ENCODE data around the gene KIF21A. TPM values are rescaled to one million over a fixed set of nuclear protein-coding genes. Genes with fewer than 3 reads are reported as not detected.

Gene KIF21A
- total and polyA plus RNA-seq, 5 donors from 2014 or later, result 1.7 to 10.7 (median 2.1) TPM

GRCh38 chr12:39355841-39356240 lies 87.1 kb downstream of the KIF21A start:
- no peak for DNase-seq
- H3K27me3 Mint-ChIP-seq, result no peaks in the 10 kb centered on the region
- no peak overlapping the region for H3K4me3 Mint-ChIP-seq
- no peak for ATAC-seq (ENCODE audit: low read depth in 2 of 2)
- Histone ChIP-seq H3K27me3 (ENCODE audit: control insufficient read depth, insufficient read depth, low read length) (no peaks in the 10 kb centered on the region), H3K27ac (ENCODE audit: insufficient read depth, low read length, poor library complexity, severe bottlenecking) (no peak overlapping the region), H3K4me3 (ENCODE audit: low read depth, low read length) (no peak overlapping the region), H3K36me3 (ENCODE audit: control insufficient read depth, insufficient read depth, low read length) (peaks cover 2% of the 10 kb centered on the region), H3K4me1 (ENCODE audit: control insufficient read depth, insufficient read depth, low read length, poor library complexity, severe bottlenecking) (no peaks in the 10 kb centered on the region), H3K9me3 (ENCODE audit: control insufficient read depth in 2 of 2, low read length in 2 of 2) (no peaks in the 10 kb centered on the region)
- no peaks in the 10 kb centered on the region for H3K9me3 Mint-ChIP-seq
- H3K4me1 Mint-ChIP-seq, result no peaks in the 10 kb centered on the region
- no peak overlapping the region for H3K27ac Mint-ChIP-seq
- peaks cover 28% of the 10 kb centered on the region for H3K36me3 Mint-ChIP-seq

- Mint-ChIP-seq H3K36me3 (peaks cover 28% of the 10 kb centered on the region), H3K27me3 (no peaks in the 10 kb centered on the region), H3K27ac (no peak overlapping the region), H3K4me3 (no peak overlapping the region), H3K9me3 (no peaks in the 10 kb centered on the region), H3K4me1 (no peaks in the 10 kb centered on the region)
- Histone ChIP-seq H3K27ac (ENCODE audit: insufficient read depth, low read length, poor library complexity, severe bottlenecking) (no peak overlapping the region), H3K27me3 (ENCODE audit: control insufficient read depth, insufficient read depth, low read length) (no peaks in the 10 kb centered on the region), H3K36me3 (ENCODE audit: control insufficient read depth, insufficient read depth, low read length) (peaks cover 2% of the 10 kb centered on the region), H3K9me3 (ENCODE audit: control insufficient read depth in 2 of 2, low read length in 2 of 2) (no peaks in the 10 kb centered on the region), H3K4me3 (ENCODE audit: low read depth, low read length) (no peak overlapping the region), H3K4me1 (ENCODE audit: control insufficient read depth, insufficient read depth, low read length, poor library complexity, severe bottlenecking) (no peaks in the 10 kb centered on the region)
- DNase-seq (no peak), ATAC-seq (ENCODE audit: low read depth in 2 of 2) (no peak)
These were observed 88.0 kb downstream of the KIF21A start for GRCh38 chr12:39354955-39355354.

GRCh38 chr12:39352471-39353017 lies 90.4 kb downstream of the KIF21A start:
- peaks cover 0 to 5% (median 0%) of the 10 kb centered on the region in 7 donors for H3K9me3 Mint-ChIP-seq
- peaks cover 24% of the 10 kb centered on the region for H3K36me3 Mint-ChIP-seq
- Histone ChIP-seq H3K9me3 (ENCODE audit: control insufficient read depth in 2 of 2, low read length in 2 of 2) (no peaks in the 10 kb centered on the region), H3K27me3 (ENCODE audit: control insufficient read depth, insufficient read depth, low read length) (no peaks in the 10 kb centered on the region), H3K36me3 (ENCODE audit: control insufficient read depth, insufficient read depth, low read length) (peaks cover 2% of the 10 kb centered on the region), H3K4me3 (ENCODE audit: low read depth, low read length) (no peak overlapping the region), H3K27ac (ENCODE audit: insufficient read depth, low read length, poor library complexity, severe bottlenecking) (no peak overlapping the region), H3K4me1 (ENCODE audit: control insufficient read depth, insufficient read depth, low read length, poor library complexity, severe bottlenecking) (no peaks in the 10 kb centered on the region)
- no peak for ATAC-seq (ENCODE audit: low read depth in 2 of 2)
- DNase-seq, result no peak
- no peaks in the 10 kb centered on the region for H3K27me3 Mint-ChIP-seq
- no peak overlapping the region for H3K27ac Mint-ChIP-seq
- H3K4me3 Mint-ChIP-seq, result no peak overlapping the region
- no peaks in the 10 kb centered on the region for H3K4me1 Mint-ChIP-seq

GRCh38 chr12:39351153-39351552 lies 91.8 kb downstream of the KIF21A start:
- no peaks in the 10 kb centered on the region for H3K27me3 Mint-ChIP-seq
- H3K9me3 Mint-ChIP-seq, result peaks cover 0 to 5% (median 0%) of the 10 kb centered on the region in 7 donors
- no peaks in the 10 kb centered on the region for H3K9me3 ChIP-seq (ENCODE audit: control insufficient read depth in 2 of 2, low read length in 2 of 2)
- no peaks in the 10 kb centered on the region for H3K4me1 ChIP-seq (ENCODE audit: control insufficient read depth, insufficient read depth, low read length, poor library complexity, severe bottlenecking)
- no peak overlapping the region for H3K27ac ChIP-seq (ENCODE audit: insufficient read depth, low read length, poor library complexity, severe bottlenecking)
- H3K4me3 ChIP-seq (ENCODE audit: low read depth, low read length), result no peak overlapping the region
- H3K27me3 ChIP-seq (ENCODE audit: control insufficient read depth, insufficient read depth, low read length), result no peaks in the 10 kb centered on the region
- no peak for ATAC-seq (ENCODE audit: low read depth in 2 of 2)
- H3K36me3 Mint-ChIP-seq, result peaks cover 19% of the 10 kb centered on the region
- no peak overlapping the region for H3K4me3 Mint-ChIP-seq
- no peaks in the 10 kb centered on the region for H3K4me1 Mint-ChIP-seq
- no peak for DNase-seq
- peaks cover under 1% of the 10 kb centered on the region for H3K36me3 ChIP-seq (ENCODE audit: control insufficient read depth, insufficient read depth, low read length)
- no peak overlapping the region for H3K27ac Mint-ChIP-seq

- no peaks in the 10 kb centered on the region for H3K36me3 ChIP-seq (ENCODE audit: control insufficient read depth, insufficient read depth, low read length)
- no peak overlapping the region for H3K27ac ChIP-seq (ENCODE audit: insufficient read depth, low read length, poor library complexity, severe bottlenecking)
- H3K9me3 Mint-ChIP-seq, result peaks cover 0 to 5% (median 0%) of the 10 kb centered on the region in 7 donors
- no peak overlapping the region for H3K4me3 Mint-ChIP-seq
- H3K36me3 Mint-ChIP-seq, result peaks cover 7% of the 10 kb centered on the region
- H3K4me1 Mint-ChIP-seq, result no peaks in the 10 kb centered on the region
- no peaks in the 10 kb centered on the region for H3K27me3 Mint-ChIP-seq
- no peak overlapping the region for H3K4me3 ChIP-seq (ENCODE audit: low read depth, low read length)
- no peak for ATAC-seq (ENCODE audit: low read depth in 2 of 2)
- no peak overlapping the region for H3K27ac Mint-ChIP-seq
- H3K27me3 ChIP-seq (ENCODE audit: control insufficient read depth, insufficient read depth, low read length), result no peaks in the 10 kb centered on the region
- DNase-seq, result no peak
- H3K9me3 ChIP-seq (ENCODE audit: control insufficient read depth in 2 of 2, low read length in 2 of 2), result no peaks in the 10 kb centered on the region
- H3K4me1 ChIP-seq (ENCODE audit: control insufficient read depth, insufficient read depth, low read length, poor library complexity, severe bottlenecking), result no peaks in the 10 kb centered on the region
These were observed 93.8 kb downstream of the KIF21A start for GRCh38 chr12:39348941-39349626.

GRCh38 chr12:39348523-39348922 lies 94.4 kb downstream of the KIF21A start:
- no peaks in the 10 kb centered on the region for H3K9me3 ChIP-seq (ENCODE audit: control insufficient read depth in 2 of 2, low read length in 2 of 2)
- no peak overlapping the region for H3K4me3 ChIP-seq (ENCODE audit: low read depth, low read length)
- Mint-ChIP-seq H3K27me3 (no peaks in the 10 kb centered on the region), H3K27ac (no peak overlapping the region), H3K36me3 (peaks cover 7% of the 10 kb centered on the region), H3K4me1 (no peaks in the 10 kb centered on the region), H3K9me3 (peaks cover 0 to 5% (median 0%) of the 10 kb centered on the region in 7 donors), H3K4me3 (no peak overlapping the region)
- ATAC-seq (ENCODE audit: low read depth in 2 of 2) (no peak), DNase-seq (no peak)
- H3K36me3 ChIP-seq (ENCODE audit: control insufficient read depth, insufficient read depth, low read length), result no peaks in the 10 kb centered on the region
- no peaks in the 10 kb centered on the region for H3K27me3 ChIP-seq (ENCODE audit: control insufficient read depth, insufficient read depth, low read length)
- no peaks in the 10 kb centered on the region for H3K4me1 ChIP-seq (ENCODE audit: control insufficient read depth, insufficient read depth, low read length, poor library complexity, severe bottlenecking)
- H3K27ac ChIP-seq (ENCODE audit: insufficient read depth, low read length, poor library complexity, severe bottlenecking), result no peak overlapping the region

GRCh38 chr12:39344926-39345325 lies 98.0 kb downstream of the KIF21A start:
- Histone ChIP-seq H3K9me3 (ENCODE audit: control insufficient read depth in 2 of 2, low read length in 2 of 2) (no peaks in the 10 kb centered on the region), H3K27me3 (ENCODE audit: control insufficient read depth, insufficient read depth, low read length) (no peaks in the 10 kb centered on the region), H3K36me3 (ENCODE audit: control insufficient read depth, insufficient read depth, low read length) (no peaks in the 10 kb centered on the region), H3K4me1 (ENCODE audit: control insufficient read depth, insufficient read depth, low read length, poor library complexity, severe bottlenecking) (no peaks in the 10 kb centered on the region), H3K27ac (ENCODE audit: insufficient read depth, low read length, poor library complexity, severe bottlenecking) (no peak overlapping the region), H3K4me3 (ENCODE audit: low read depth, low read length) (no peak overlapping the region)
- Mint-ChIP-seq H3K4me1 (no peaks in the 10 kb centered on the region), H3K27ac (no peak overlapping the region), H3K9me3 (peaks cover 0 to 5% (median 0%) of the 10 kb centered on the region in 7 donors), H3K4me3 (no peak overlapping the region), H3K27me3 (no peaks in the 10 kb centered on the region), H3K36me3 (peaks cover 6% of the 10 kb centered on the region)
- ATAC-seq (ENCODE audit: low read depth in 2 of 2) (no peak), DNase-seq (no peak)

- Histone ChIP-seq H3K9me3 (ENCODE audit: control insufficient read depth in 2 of 2, low read length in 2 of 2) (no peaks in the 10 kb centered on the region), H3K27ac (ENCODE audit: insufficient read depth, low read length, poor library complexity, severe bottlenecking) (no peak overlapping the region), H3K36me3 (ENCODE audit: control insufficient read depth, insufficient read depth, low read length) (no peaks in the 10 kb centered on the region), H3K4me1 (ENCODE audit: control insufficient read depth, insufficient read depth, low read length, poor library complexity, severe bottlenecking) (no peaks in the 10 kb centered on the region), H3K27me3 (ENCODE audit: control insufficient read depth, insufficient read depth, low read length) (no peaks in the 10 kb centered on the region), H3K4me3 (ENCODE audit: low read depth, low read length) (no peak overlapping the region)
- peaks cover 0 to 5% (median under 1%) of the 10 kb centered on the region in 4 donors for H3K4me1 Mint-ChIP-seq
- H3K27me3 Mint-ChIP-seq, result no peaks in the 10 kb centered on the region
- peaks cover 6% of the 10 kb centered on the region for H3K36me3 Mint-ChIP-seq
- no peak overlapping the region for H3K4me3 Mint-ChIP-seq
- ATAC-seq (ENCODE audit: low read depth in 2 of 2) (no peak), DNase-seq (no peak)
- no peak overlapping the region for H3K27ac Mint-ChIP-seq
- H3K9me3 Mint-ChIP-seq, result peaks cover 0 to 5% (median 0%) of the 10 kb centered on the region in 7 donors
These were observed 99.3 kb downstream of the KIF21A start for GRCh38 chr12:39343665-39344064.
